ENCODE data around the gene ZER1.
A peak's percentile ranks its signal among the peaks of the same experiment; 100 is the strongest.
"Not testable (repeated sequence)": the region's sequence is repeated elsewhere in the genome, so short reads cannot be mapped to it uniquely, and the experiment has no call there.

ZER1 gene

GRCh38 chr9:128706671-128707381, 64.9 kb downstream of the ZER1 start:
- peaks cover 5% of the 10 kb centered on the region for H3K4me1 Mint-ChIP-seq (ENCODE audit: low read depth)

DNA sequence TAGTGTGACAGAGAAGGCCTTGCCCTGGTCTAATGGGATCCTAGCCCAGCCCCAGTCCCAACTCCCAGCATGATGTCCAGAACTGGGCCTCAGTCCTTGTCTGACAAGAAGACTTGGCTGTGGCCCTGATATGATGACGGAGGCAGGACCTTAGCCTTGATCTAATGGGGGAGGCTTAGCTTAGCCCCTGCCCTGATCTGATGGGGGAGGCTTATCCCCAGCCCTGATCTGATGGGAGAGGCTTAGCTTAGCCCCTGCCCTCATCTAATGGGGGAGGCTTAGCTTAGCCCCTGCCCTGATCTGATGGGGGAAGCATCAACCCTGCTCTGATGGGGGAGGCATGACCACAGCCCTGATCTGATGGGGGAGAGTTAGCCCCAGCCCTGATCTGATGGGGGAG, 65.7 kb downstream of the ZER1 start:
- no peak for DNase-seq (ENCODE audit: low spot score)
- no peak overlapping the region for H3K27ac Mint-ChIP-seq
- no peaks in the 10 kb centered on the region for H3K36me3 Mint-ChIP-seq (ENCODE audit: low read depth)
- H3K4me3 Mint-ChIP-seq = no peak overlapping the region
- peaks cover 5% of the 10 kb centered on the region for H3K4me1 Mint-ChIP-seq (ENCODE audit: low read depth)
- no peaks in the 10 kb centered on the region for H3K27me3 Mint-ChIP-seq (ENCODE audit: low read depth)
- H3K9me3 Mint-ChIP-seq = no peaks in the 10 kb centered on the region

More at GRCh38 chr9:128706671-128707381, 64.9 kb downstream of the ZER1 start:
- H3K36me3 Mint-ChIP-seq (ENCODE audit: low read depth) = no peaks in the 10 kb centered on the region
- no peaks in the 10 kb centered on the region for H3K27me3 Mint-ChIP-seq (ENCODE audit: low read depth)
- H3K9me3 Mint-ChIP-seq = no peaks in the 10 kb centered on the region
- H3K4me3 Mint-ChIP-seq = no peak overlapping the region
- DNase-seq (ENCODE audit: low spot score) = no peak
- no peak overlapping the region for H3K27ac Mint-ChIP-seq

DNA sequence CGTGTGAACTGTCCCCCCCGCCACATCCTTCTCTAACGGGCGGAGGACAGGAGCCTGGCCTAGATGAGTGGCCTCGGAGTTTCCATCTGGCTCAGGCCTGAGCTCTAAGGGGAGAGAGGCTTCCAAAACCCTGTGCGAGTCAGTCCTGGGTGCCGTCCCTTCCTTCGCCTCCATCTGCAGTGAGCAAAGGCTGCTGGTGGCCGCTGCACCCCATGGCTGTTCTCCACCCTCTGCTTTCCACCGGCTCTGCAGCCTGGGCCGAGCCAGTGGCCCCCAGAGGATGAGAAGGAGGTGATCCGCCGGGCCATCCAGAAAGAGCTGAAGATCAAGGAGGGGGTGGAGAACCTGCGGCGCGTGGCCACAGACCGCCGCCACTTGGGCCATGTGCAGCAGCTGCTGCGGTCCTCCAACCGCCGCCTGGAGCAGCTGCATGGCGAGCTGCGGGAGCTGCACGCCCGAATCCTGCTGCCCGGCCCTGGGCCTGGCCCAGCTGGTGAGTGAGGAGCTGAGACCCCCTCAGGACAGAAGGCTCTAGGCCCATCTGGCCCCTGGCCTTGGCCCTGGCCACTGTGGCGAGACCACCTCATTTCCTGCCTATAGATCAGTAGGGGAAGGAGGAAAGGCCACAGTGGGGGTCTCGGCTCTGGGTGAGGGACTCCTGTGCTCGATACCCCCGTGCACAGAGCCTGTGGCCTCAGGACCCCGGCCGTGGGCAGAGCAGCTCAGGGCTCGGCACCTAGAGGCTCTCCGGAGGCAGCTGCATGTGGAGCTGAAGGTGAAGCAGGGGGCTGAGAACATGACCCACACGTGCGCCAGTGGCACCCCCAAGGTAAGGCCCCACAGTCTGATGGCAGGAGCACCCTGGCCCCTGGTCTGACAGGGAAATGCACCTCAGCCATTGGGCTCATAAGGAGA, 66.4 kb downstream of the ZER1 start:
- H3K27me3 Mint-ChIP-seq (ENCODE audit: low read depth) = no peaks in the 10 kb centered on the region
- no peaks in the 10 kb centered on the region for H3K9me3 Mint-ChIP-seq
- H3K4me3 Mint-ChIP-seq = no peak overlapping the region
- peaks cover 5% of the 10 kb centered on the region for H3K4me1 Mint-ChIP-seq (ENCODE audit: low read depth)
- DNase-seq (ENCODE audit: low spot score) = no peak
- no peaks in the 10 kb centered on the region for H3K36me3 Mint-ChIP-seq (ENCODE audit: low read depth)
- no peak overlapping the region for H3K27ac Mint-ChIP-seq

DNA sequence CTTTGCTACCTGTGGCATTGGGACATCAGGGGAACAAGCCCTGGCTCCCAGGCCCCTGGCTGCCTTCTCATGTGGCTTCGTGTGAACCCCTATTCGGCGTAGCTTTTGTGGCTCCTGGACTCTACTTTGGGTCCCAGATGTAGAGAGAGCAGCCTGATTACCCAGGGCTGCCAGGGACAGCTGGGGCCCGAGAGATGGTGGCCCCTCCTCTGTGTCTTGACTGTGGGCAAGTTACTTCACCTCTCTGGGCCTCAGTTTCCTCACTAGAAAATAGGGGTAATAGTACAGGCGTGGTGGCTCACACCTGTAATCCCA, 67.4 kb downstream of the ZER1 start:
- no peaks in the 10 kb centered on the region for H3K36me3 Mint-ChIP-seq (ENCODE audit: low read depth)
- no peak for DNase-seq (ENCODE audit: low spot score)
- no peak overlapping the region for H3K27ac Mint-ChIP-seq
- no peaks in the 10 kb centered on the region for H3K9me3 Mint-ChIP-seq
- peak overlapping the region; percentile 18 for H3K4me3 Mint-ChIP-seq
- no peaks in the 10 kb centered on the region for H3K27me3 Mint-ChIP-seq (ENCODE audit: low read depth)
- peaks cover 5% of the 10 kb centered on the region for H3K4me1 Mint-ChIP-seq (ENCODE audit: low read depth)

- DNase-seq (ENCODE audit: low spot score) = peak; percentile 19
- H3K27me3 Mint-ChIP-seq (ENCODE audit: low read depth) = no peaks in the 10 kb centered on the region
- H3K36me3 Mint-ChIP-seq (ENCODE audit: low read depth) = no peaks in the 10 kb centered on the region
- peaks cover 5% of the 10 kb centered on the region for H3K4me1 Mint-ChIP-seq (ENCODE audit: low read depth)
- H3K4me3 Mint-ChIP-seq = peak overlapping the region; percentile 82
- peak overlapping the region; percentile 80 for H3K27ac Mint-ChIP-seq
- H3K9me3 Mint-ChIP-seq = no peaks in the 10 kb centered on the region
Observed at GRCh38 chr9:128703616-128704355, 67.9 kb downstream of the ZER1 start.

- no peaks in the 10 kb centered on the region for H3K27me3 Mint-ChIP-seq (ENCODE audit: low read depth)
- H3K4me1 Mint-ChIP-seq (ENCODE audit: low read depth) = peaks cover 5% of the 10 kb centered on the region
- DNase-seq (ENCODE audit: low spot score) = peak; percentile 23
- no peaks in the 10 kb centered on the region for H3K36me3 Mint-ChIP-seq (ENCODE audit: low read depth)
- H3K9me3 Mint-ChIP-seq = no peaks in the 10 kb centered on the region
- peak overlapping the region; percentile 80 for H3K27ac Mint-ChIP-seq
- peak overlapping the region; percentile 82 for H3K4me3 Mint-ChIP-seq
Observed at GRCh38 chr9:128702949-128703615, 68.6 kb downstream of the ZER1 start.

DNA sequence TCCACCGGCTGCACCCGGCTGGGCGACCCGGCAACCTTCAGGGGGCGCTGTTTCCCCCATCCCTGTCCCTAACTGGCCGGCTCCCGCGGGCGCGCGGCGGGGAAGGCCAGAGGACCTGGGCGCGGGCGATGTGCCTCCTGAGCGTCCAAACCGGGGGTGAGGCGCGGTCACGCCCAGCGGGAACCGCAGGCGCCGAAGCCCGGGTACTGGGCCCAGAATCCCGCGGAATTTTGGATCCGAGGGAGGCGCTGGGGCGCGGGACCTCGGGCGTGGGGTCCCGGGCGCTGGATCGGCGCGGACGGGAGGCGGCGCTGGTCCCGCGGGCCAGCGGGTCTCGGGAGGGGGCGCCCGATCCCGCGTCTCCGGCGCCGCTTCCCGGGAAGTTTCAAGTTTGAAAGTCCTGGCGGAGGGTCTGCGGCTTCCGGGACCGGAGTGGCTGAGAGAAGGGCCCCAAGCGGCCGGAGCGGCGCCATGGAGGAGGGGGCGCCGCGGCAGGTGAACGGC, 69.2 kb downstream of the ZER1 start, which contains the start of gene PKN3:
Gene PKN3, plus strand, starts transcription at position 59 of the 504 bp plus-strand sequence. Its CDS starts 413 bp downstream, at position 472.
- Mint-ChIP-seq H3K27ac (peak within 1 kb of the TSS; percentile 86), H3K36me3 (ENCODE audit: low read depth) (peaks cover under 1% of the 10 kb centered on the region), H3K9me3 (no peaks in the 10 kb centered on the region), H3K27me3 (ENCODE audit: low read depth) (no peaks in the 10 kb centered on the region), H3K4me3 (peak within 1 kb of the TSS; percentile 88), H3K4me1 (ENCODE audit: low read depth) (peaks cover 5% of the 10 kb centered on the region)
- DNase-seq (ENCODE audit: low spot score) = peak; percentile 87

- Mint-ChIP-seq H3K4me3 (peak overlapping the region; percentile 88), H3K36me3 (ENCODE audit: low read depth) (peaks cover 10% of the 10 kb centered on the region), H3K4me1 (ENCODE audit: low read depth) (peaks cover 5% of the 10 kb centered on the region), H3K27me3 (ENCODE audit: low read depth) (no peaks in the 10 kb centered on the region), H3K9me3 (no peaks in the 10 kb centered on the region), H3K27ac (peak overlapping the region; percentile 45)
- DNase-seq (ENCODE audit: low spot score) = no peak
Observed at GRCh38 chr9:128701227-128701854, 70.4 kb downstream of the ZER1 start.

GRCh38 chr9:128699096-128699795, 72.5 kb downstream of the ZER1 start:
- H3K4me1 Mint-ChIP-seq (ENCODE audit: low read depth); DNase-seq (ENCODE audit: low spot score); H3K27ac Mint-ChIP-seq; H3K9me3 Mint-ChIP-seq; H3K27me3 Mint-ChIP-seq (ENCODE audit: low read depth); H3K4me3 Mint-ChIP-seq: not testable (repeated sequence)
- peaks cover 21% of the 10 kb centered on the region for H3K36me3 Mint-ChIP-seq (ENCODE audit: low read depth)

- Mint-ChIP-seq H3K4me3 (no peak overlapping the region), H3K9me3 (no peaks in the 10 kb centered on the region), H3K36me3 (ENCODE audit: low read depth) (peaks cover 39% of the 10 kb centered on the region)
Observed at GRCh38 chr9:128696923-128697707, 74.6 kb downstream of the ZER1 start.

DNA sequence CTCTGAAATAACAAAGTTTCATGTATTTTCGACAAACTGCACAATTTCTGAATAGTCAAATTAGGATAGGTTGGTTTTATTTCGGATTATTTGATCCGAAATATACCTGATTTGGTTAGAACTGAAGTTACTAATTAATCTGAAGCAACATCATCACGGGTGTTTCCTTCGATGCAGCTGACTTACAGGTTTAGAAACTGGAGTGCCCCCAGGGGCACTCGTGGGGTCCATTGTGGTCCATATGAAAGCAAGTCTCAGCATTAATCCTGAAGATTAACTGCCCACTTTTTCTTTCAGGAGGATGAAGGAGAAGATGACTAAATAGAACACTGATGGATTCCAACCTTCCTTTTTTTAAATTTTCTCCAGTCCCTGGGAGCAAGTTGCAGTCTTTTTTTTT, 77.4 kb downstream of the ZER1 start:
- Mint-ChIP-seq H3K27me3 (ENCODE audit: low read depth) (no peaks in the 10 kb centered on the region), H3K9me3 (no peaks in the 10 kb centered on the region), H3K36me3 (ENCODE audit: low read depth) (peaks cover 53% of the 10 kb centered on the region), H3K27ac (no peak overlapping the region), H3K4me3 (no peak overlapping the region), H3K4me1 (ENCODE audit: low read depth) (peaks cover 18% of the 10 kb centered on the region)
- DNase-seq (ENCODE audit: low spot score) = no peak

More at GRCh38 chr9:128696923-128697707, 74.6 kb downstream of the ZER1 start:
- no peak for DNase-seq (ENCODE audit: low spot score)
- H3K27me3 Mint-ChIP-seq (ENCODE audit: low read depth) = no peaks in the 10 kb centered on the region
- no peak overlapping the region for H3K27ac Mint-ChIP-seq
- H3K4me1 Mint-ChIP-seq (ENCODE audit: low read depth) = peaks cover 9% of the 10 kb centered on the region

- H3K9me3 Mint-ChIP-seq; H3K27me3 Mint-ChIP-seq (ENCODE audit: low read depth); H3K27ac Mint-ChIP-seq; DNase-seq (ENCODE audit: low spot score); H3K4me3 Mint-ChIP-seq: not testable (repeated sequence)
- peaks cover 53% of the 10 kb centered on the region for H3K36me3 Mint-ChIP-seq (ENCODE audit: low read depth)
- peaks cover 18% of the 10 kb centered on the region for H3K4me1 Mint-ChIP-seq (ENCODE audit: low read depth)
Observed at GRCh38 chr9:128693738-128694137, 78.0 kb downstream of the ZER1 start.

Measured in T-helper 2 cell treated with Interferon-gamma antibody and Interleukin-4, amounts not matched to agents 5 μg/mL and 100 μg/mL, for 36 hours (primary cell).